Kidney (tissue), 14 donors: ENCODE results near the gene TNRC6C. TPM values are rescaled to one million over a fixed set of nuclear protein-coding genes. Genes with fewer than 3 reads are reported as not detected.

ENCODE experiments used
- DNase-seq, 5 donors: peaks; one replicate each; pipeline ENCODE4 v3.0.0-alpha.2; 2013 to 2020
- FAIRE-seq: peaks from 2 replicates; lab custom pipeline; 2012; peaks lifted over from hg19 to GRCh38; lab: Jason Lieb, UNC
- H3K27ac ChIP-seq, 2 donors: one replicate each; pipeline ENCODE4 v1.7.0; 2013; ENCODE audit warnings: low read depth in 2 of 2, low read length in 2 of 2, inconsistent platforms in 1 of 2
- H3K27me3 ChIP-seq: one replicate; pipeline ENCODE4 v1.7.1; 2013; ENCODE audit warnings: low read length, inconsistent platforms; ENCODE audit not compliant: control insufficient read depth, insufficient read depth
- H3K36me3 ChIP-seq, 3 donors: one replicate each; pipeline versions ENCODE4 v1.7.0 to v1.7.1; 2013; ENCODE audit warnings: low read length in 3 of 3, control low read depth in 1 of 3, inconsistent platforms in 1 of 3; ENCODE audit not compliant: insufficient read depth in 3 of 3, control insufficient read depth in 2 of 3
- H3K4me1 ChIP-seq, 3 donors: one replicate each; pipeline versions ENCODE4 v1.7.0 to v1.7.1; 2013; ENCODE audit warnings: low read length in 3 of 3, inconsistent platforms in 1 of 3, low read depth in 1 of 3; ENCODE audit not compliant: control insufficient read depth in 2 of 3, insufficient read depth in 2 of 3
- H3K4me3 ChIP-seq, 3 donors: one replicate each; pipeline versions ENCODE4 v1.7.0 to v1.8.1; 2013; ENCODE audit warnings: low read length in 3 of 3, control low read depth in 1 of 3, inconsistent platforms in 1 of 3
- H3K9ac ChIP-seq, 3 donors: one replicate each; pipeline versions ENCODE4 v1.7.0 to v1.7.1; 2013; ENCODE audit warnings: low read length in 3 of 3, control low read depth in 1 of 3, inconsistent platforms in 1 of 3
- H3K9me3 ChIP-seq, 3 donors: one replicate each; pipeline versions ENCODE4 v1.7.0 to v1.7.1; 2013; ENCODE audit warnings: low read length in 3 of 3, control low read depth in 1 of 3, inconsistent platforms in 1 of 3; ENCODE audit not compliant: control insufficient read depth in 2 of 3, insufficient read depth in 1 of 3
- intact Hi-C: fragments of 100-400 bp; cut with DNase I; formaldehyde crosslinking; loops from one replicate; pipeline ENCODE4 v1.11.1; 2022
- polyA plus RNA-seq: library from polyadenylated mRNA; stranded (reverse); fragments of 350-450 nt; fragmentation: Illumina TruSeq; extraction: RNeasy Lipid Tissue Mini Kit (QIAGEN cat#74804); gene quantifications from one replicate; pipeline ENCODE4 v1.2.3, GENCODE V29; 2014; ENCODE audit warnings: low read depth, low replicate concordance; ENCODE audit not compliant: insufficient read depth
- total RNA-seq: library from RNA; stranded (reverse); fragmentation: NEBNext Ultra II Directional; extraction: Animal tissue kit (Norgen Biotek cat#: 25700); gene quantifications from one replicate; pipeline ENCODE4 v1.2.1, GENCODE V29; 2021
- TF ChIP-seq, protein P1 (sequence below): IDR thresholded peaks from 3 replicates; pipeline ENCODE4 v1.5.1; 2012; ENCODE audit warnings: mild to moderate bottlenecking, moderate library complexity, borderline replicate concordance; ENCODE audit not compliant: insufficient read depth; ENCODE audit errors: extremely low read depth
- donor health status: control.
- donor health status: control.
- donor health status: control.
- donor health status: control.
- donor health status: control.
- donor health status: DM: yes; HTN: yes; CAD: no.
- donor health status: Normal renal cell carcinoma (clear cell type).

The TNRC6C gene
- total and polyA plus RNA-seq, 2 donors from 2014 or later, result 1.9 to 29.4 TPM

DNA sequence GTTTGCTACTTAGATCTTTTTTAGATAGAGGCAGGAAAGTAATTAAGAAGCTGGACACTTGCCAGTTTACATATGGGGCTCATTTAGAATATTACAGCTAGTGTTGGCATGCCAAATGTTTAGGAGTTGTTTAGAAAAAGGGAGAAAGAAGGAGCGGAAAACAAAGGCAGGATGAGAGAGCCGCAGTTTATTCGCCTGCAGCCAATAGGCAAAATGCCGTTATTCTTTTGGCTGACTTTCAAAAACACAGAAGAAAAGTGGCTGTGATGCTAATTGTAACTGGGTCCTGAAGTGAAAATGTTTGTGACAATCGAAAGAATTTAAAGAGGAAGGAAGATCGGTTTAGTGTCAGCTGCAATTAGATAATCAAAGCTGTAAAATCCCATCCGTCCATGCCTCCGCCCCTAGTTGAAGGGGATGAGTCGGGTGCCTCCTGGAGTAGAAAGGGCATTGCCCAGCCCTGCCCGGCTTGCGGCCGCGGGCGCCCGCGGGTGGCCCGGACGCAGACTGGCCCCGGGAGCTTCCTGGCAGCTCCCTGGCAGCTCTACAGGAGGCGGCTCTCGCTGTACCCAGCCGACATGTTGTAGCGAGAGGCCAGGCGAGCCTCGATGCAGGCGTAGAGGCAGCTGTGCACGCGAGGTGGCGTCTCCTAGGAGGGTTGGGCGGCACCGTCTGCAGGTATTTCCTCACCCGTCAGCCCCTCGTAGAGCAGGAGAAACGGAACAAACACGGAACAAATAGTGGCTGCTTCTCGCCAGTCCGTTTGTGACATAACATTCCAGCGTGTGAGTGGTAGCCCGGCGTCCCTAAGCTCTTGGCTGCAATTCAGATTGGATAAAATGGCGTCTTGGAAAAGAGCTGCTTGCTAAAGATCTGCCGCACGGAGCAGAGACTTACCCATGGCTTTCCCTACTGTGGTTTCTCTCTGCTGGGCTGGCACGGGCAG is 82.2 kb downstream of the TNRC6C start:
- Histone ChIP-seq H3K9ac (peak overlapping the region in 2 of 3 donors; percentile 28 to 47), H3K9me3 (no peaks in the 10 kb centered on the region), H3K27ac (peak overlapping the region; percentile 75 to 86), H3K4me3 (peak overlapping the region; percentile 68 to 73 (median 68)), H3K36me3 (peaks cover 2 to 5% (median 3%) of the 10 kb centered on the region in 3 donors), H3K4me1 (peaks cover 0 to 3% (median 0%) of the 10 kb centered on the region in 3 donors), H3K27me3 (no peaks in the 10 kb centered on the region)
- no peak for FAIRE-seq
- TF ChIP-seq, protein P1, sequence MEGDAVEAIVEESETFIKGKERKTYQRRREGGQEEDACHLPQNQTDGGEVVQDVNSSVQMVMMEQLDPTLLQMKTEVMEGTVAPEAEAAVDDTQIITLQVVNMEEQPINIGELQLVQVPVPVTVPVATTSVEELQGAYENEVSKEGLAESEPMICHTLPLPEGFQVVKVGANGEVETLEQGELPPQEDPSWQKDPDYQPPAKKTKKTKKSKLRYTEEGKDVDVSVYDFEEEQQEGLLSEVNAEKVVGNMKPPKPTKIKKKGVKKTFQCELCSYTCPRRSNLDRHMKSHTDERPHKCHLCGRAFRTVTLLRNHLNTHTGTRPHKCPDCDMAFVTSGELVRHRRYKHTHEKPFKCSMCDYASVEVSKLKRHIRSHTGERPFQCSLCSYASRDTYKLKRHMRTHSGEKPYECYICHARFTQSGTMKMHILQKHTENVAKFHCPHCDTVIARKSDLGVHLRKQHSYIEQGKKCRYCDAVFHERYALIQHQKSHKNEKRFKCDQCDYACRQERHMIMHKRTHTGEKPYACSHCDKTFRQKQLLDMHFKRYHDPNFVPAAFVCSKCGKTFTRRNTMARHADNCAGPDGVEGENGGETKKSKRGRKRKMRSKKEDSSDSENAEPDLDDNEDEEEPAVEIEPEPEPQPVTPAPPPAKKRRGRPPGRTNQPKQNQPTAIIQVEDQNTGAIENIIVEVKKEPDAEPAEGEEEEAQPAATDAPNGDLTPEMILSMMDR, result no peak
- DNase-seq, result peak in 4 of 5 donors; percentile 29 to 80 (median 68)
- intact Hi-C loops, result no loop called here

DNA sequence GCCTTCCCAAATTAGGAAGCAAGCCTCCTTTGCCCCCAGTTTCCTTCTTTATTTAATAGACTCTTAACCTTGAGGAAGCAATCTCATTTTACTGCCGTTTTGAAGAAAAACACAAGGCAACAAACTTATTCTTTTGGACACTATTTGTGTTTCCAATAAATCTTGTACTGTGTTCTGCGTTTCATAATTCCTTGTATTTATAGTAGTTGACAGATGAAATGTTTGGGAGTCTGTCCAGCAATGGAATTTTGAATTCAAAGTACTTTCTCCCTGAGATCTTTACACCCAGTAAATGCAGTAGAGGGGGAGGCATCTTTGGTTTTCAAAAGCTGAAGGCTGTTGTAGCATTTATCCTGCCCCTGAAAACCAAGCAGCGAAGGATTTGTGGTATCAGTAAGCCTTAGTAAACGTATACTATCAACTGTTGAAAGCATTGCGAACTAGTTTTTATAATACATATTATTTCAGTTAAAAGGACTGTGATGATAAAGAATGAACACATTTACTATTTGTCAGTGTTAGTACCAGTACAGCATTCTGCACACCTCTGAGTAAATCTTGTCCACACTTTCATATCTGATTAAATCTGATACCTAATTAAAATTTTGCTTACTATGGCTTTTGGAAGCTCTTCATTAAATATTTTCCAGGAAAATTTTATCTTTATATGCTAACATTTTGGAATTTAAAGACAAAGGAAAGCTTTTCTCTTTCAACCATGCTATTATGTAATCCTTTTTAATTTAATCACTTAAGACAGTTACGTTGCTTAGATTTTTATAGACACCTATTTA is 83.1 kb downstream of the TNRC6C start:
- Histone ChIP-seq H3K9ac (peak overlapping the region in 2 of 3 donors; percentile 28 to 47), H3K27ac (peak overlapping the region; percentile 75 to 86), H3K4me3 (peak overlapping the region; percentile 68 to 73 (median 68)), H3K9me3 (no peaks in the 10 kb centered on the region), H3K4me1 (peaks cover 0 to 3% (median 0%) of the 10 kb centered on the region in 3 donors), H3K27me3 (no peaks in the 10 kb centered on the region), H3K36me3 (peaks cover 2 to 5% (median 3%) of the 10 kb centered on the region in 3 donors)
- intact Hi-C loops, result no loop called here
- TF ChIP-seq, protein P1, result no peak
- no peak for FAIRE-seq
- peak in 2 of 5 donors; percentile 51 to 81 for DNase-seq

DNA sequence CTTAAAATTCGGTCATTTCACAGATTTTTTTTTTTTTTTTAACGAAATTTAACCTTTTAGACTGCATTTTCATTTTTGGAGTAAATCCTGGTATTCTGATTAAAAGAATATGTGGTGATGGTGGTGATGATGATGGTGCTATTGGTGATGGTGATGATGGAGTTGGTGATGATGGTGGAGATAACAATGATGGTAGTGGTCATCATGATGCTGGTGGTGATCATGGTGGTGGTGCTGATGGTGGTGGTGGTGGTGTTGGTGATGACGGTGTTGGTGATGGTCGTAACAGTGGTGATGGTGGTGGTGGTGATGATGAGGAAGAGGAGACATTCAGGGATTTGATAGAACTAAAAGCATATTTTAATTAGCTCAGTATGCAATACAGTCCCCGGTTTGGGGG is 84.0 kb downstream of the TNRC6C start:
- intact Hi-C loops, result no loop called here
- Histone ChIP-seq H3K27me3 (no peaks in the 10 kb centered on the region), H3K9ac (no peak overlapping the region), H3K4me1 (peaks cover 0 to 3% (median 0%) of the 10 kb centered on the region in 3 donors), H3K4me3 (no peak overlapping the region), H3K27ac (no peak overlapping the region), H3K36me3 (peaks cover 0 to 2% (median under 1%) of the 10 kb centered on the region in 3 donors), H3K9me3 (no peaks in the 10 kb centered on the region)
- TF ChIP-seq, protein P1, result no peak
- DNase-seq (no peak), FAIRE-seq (no peak)
